Measurements from ENCODE around the gene MAGI2.

- TF ChIP-seq EZH2phosphoT487 (IDR thresholded peaks at IDR 0.05; ENCODE audit: borderline replicate concordance, low read depth, low read length): no peak
- no peak for TF ChIP-seq CTCF (conservative IDR thresholded peaks at IDR 0.05; ENCODE audit: low read length)
Observed at GRCh38 chr7:79478386-79478785, 24.9 kb upstream of the MAGI2 start.
